GM03348 (cell line): ENCODE results near the gene OR4C45.
"Not testable (repeated sequence)": the region's sequence is repeated elsewhere in the genome, so short reads cannot be mapped to it uniquely, and the experiment has no call there.

ENCODE experiments used
- DNase-seq: peaks from one replicate; pipeline ENCODE4 v3.0.0; 2012; ENCODE audit warnings: low spot score

The OR4C45 gene

DNA sequence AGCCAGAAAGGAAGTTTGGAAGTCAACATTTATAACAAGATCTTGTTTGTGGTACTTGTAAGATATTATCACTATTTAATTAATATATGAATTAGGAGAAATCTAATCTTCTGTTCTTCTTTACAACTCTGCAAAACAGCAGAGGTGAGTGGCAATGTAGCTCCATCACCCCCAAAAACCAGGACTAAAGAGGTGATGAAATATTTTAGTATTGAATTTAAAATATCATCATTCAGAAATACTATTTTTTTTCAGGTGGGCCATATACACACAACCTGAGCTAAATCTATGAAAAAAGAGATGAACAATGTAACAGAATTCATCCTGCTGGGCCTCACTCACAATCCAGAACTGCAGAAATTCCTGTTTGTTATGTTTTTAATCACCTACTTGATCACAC is at the start of gene OR4C45:
TSS of gene OR4C45 (plus strand) at position 301 of the 400 bp plus-strand sequence.
- no peak for DNase-seq

GRCh38 chr11:49995565-49995964 is 37.1 kb upstream of the OR4C45 start:
- DNase-seq, result peak; percentile 13

DNA sequence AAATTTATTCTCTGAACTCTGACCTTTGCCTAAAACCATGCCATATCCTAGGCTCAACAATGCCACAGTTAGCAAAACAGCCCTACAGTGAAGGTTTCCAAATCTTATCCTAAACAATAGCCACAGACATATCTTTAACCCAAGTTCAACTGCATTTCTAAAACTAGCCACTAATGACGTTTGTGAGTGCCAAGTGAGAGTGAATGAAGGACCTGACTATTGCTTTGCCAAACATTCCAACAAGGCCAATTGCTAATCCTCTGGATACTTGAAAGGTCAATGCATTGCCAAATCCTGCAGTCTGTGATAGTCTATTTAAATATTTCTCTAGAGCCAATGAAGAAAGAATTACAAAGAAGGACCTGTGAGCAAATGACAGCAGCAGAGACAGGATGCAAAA is 2.5 kb upstream of the OR4C45 start:
- no peak for DNase-seq

GRCh38 chr11:50036239-50036638 is 3.6 kb downstream of the OR4C45 start:
- not testable (repeated sequence) for DNase-seq

- DNase-seq, result no peak
Measured at GRCh38 chr11:50037251-50037650, 4.6 kb downstream of the OR4C45 start.

- DNase-seq, result no peak
Measured at GRCh38 chr11:50044647-50045046, 12.0 kb downstream of the OR4C45 start.

- DNase-seq, result not testable (repeated sequence)
Measured at GRCh38 chr11:50063056-50063455, 30.4 kb downstream of the OR4C45 start.

DNA sequence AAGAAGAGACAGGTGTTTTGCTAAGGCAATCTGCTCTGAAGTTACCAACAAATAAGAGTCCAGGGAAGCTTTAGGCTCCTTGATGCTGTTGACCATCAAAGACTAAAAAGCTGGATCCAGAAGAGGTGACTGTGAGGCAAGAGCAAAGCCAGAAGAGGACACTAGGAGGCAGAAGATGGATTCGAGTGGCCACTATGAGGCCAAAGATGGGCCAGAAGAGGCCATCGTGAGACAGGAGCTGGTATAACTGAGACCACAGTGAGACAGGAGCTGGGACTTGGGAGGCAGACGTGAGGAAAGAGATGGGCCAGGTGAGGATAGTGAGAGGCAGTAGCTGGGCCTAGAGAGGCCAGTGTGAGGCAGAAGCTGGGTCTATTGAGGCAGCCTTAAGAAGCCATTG is 37.7 kb downstream of the OR4C45 start:
- DNase-seq, result no peak

GRCh38 chr11:50071584-50072225 is 39.0 kb downstream of the OR4C45 start:
- no peak for DNase-seq

DNA sequence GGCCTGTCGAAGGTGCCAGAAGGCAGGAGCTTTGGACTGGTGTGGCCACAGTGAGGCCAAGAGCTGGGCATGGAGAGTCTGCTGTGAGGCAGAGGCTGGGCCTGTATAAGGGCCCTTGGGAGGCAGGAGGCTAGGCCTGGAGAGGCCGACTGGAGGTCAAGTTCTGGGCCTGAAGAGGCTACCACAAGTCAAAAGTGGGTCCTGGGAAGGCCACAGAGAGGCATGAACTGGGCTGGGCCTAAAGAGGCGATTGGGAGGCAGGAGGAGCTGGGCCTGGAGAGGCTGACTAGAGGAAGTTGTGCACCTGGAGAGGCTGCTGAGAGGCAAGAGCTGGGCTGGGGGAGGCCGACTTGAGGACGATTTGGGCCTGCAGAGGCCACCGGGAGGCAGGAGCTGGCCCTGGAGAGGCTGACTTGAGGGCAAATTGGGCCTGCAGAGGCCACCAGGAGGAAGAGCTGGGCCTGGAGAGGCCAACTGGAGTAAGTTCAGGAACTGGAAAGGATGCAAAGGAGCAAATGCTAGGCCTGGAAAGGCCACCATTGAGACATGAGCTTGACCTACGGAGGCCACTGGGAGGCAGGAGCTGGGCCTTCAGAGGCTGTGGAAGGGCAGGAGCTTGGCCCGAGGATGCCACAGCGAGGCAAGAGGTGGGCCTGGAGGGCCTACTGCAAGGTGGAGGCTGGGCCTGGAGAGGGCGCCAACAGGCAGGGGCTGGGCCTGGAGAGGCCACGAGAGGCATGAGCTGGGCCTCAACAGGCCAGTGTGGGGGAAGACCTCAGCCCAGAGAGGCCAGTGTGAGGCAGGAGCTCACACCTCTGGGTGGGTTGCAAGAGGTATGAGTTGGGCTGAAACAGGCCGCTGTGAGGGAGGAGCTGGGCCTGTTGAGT is 39.8 kb downstream of the OR4C45 start:
- DNase-seq, result no peak

DNA sequence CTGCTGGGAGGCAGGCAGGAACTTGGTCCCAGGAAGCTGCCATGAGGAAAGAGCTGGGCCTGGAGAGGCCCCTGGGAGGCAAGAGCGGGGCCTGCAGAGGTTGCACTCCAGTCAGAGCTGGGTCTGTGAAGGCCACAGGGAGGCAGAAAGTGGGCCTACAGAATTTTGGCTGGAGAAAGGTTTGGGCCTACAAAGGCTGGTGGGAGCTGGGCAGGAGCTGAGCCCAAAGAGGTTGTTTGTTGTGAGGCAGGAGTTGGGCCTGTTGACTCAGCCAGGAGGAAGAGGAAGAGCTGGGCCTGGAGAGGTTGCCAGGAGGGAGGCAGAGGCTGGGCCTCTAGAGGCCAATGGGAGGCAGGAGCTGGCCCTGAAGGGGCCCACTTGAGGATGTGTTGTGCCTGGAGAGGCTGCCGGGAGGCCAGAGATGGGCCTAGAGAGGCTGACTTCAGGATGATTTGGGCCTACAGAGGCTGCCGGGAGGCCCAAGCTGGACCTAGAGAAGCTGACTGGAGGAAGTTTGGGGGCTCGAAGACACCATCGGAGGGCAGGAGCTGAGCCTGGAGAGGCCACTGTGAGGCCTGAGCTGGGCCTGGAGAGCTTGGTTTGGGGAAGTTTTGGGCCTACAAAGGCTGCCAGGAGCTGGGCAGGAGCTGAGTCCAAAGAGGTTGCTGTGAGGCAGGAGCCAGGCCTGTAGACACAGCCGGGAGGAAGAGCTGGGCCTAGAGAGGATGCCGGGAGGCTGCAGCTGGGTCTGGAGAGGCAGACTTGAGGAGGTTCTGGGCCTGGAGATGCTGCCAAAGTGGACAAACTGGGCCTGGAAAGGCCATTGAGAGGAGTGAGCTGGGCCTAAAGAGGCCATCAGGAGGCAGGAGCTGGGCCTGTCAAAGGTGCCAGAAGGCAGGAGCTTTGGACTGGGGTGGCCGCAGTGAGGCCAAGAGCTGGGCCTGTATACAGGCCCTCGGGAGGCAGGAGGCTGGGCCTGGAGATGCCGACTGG is 40.7 kb downstream of the OR4C45 start:
- DNase-seq, result no peak

- no peak for DNase-seq
Measured at GRCh38 chr11:50074161-50074560, 41.5 kb downstream of the OR4C45 start.

GRCh38 chr11:50075856-50076255 is 43.2 kb downstream of the OR4C45 start:
- DNase-seq, result no peak

DNA sequence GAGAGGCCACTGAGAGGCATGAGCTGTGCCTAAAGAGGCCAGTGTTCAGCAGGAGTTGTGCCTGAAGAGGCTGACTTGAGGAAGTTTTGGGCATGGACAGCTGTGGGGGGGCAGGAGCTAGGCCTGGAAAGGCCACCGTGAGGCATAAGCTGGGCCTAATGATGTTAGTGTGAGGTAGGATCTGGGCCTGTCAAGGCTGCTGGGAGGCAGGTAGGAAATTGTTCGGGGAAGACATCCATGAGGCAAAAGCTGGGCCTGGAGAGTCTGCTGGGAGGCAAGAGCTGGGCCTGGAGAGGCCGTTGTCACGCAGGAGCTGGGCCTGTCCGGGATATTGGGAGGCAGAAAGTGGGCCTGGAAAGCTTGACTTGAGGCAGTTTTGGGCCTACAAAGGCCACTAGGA is 44.9 kb downstream of the OR4C45 start:
- no peak for DNase-seq

- no peak for DNase-seq
Measured at GRCh38 chr11:50078001-50078400, 45.3 kb downstream of the OR4C45 start.

DNA sequence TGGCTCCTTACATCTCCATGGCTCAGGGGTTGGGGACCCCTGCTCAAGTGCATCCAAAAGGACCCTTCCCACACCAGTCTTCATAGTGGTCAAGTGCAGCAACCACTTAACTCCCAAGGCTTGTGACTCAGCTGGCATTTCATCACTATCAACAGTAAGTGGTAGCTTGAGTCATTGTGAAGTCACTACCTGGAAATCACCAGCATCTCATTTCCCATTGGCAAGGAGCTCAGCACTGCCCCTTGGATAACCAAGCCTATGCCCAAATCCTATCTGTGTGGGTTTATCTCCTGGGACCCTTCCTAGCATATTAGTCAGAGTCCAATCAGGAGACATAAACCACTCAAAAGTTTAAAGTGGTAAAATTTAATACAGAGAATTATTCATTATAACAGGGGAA is 46.3 kb downstream of the OR4C45 start:
- DNase-seq, result not testable (repeated sequence)

DNA sequence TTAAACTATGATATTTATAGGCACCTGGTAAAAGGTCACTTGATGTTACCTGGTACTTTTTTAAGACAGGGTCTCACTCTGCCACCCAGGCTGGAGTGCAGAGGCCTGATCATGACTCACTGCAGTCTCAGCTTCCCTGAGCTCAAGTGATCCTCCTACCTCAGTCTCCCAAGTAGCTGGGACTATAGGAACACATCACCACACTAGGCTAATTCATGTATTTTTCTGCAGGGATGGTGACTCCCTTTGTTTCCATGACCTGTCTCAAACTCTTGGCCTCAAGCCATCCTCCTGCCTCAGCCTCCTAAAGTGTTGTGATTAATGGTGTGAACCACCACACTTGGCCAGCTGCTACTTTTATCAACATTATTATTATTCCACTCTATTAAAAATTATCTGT is 47.6 kb downstream of the OR4C45 start:
- DNase-seq, result no peak
